ENCODE results near the gene CREB3L1. TPM values are rescaled to one million over a fixed set of nuclear protein-coding genes. Genes with fewer than 3 reads are reported as not detected.

The CREB3L1 gene
- total and polyA plus RNA-seq, 2 of the 13 experiments (the other 11 are each of a cell fraction or from before 2014, with no cell fraction given) = not detected

DNA sequence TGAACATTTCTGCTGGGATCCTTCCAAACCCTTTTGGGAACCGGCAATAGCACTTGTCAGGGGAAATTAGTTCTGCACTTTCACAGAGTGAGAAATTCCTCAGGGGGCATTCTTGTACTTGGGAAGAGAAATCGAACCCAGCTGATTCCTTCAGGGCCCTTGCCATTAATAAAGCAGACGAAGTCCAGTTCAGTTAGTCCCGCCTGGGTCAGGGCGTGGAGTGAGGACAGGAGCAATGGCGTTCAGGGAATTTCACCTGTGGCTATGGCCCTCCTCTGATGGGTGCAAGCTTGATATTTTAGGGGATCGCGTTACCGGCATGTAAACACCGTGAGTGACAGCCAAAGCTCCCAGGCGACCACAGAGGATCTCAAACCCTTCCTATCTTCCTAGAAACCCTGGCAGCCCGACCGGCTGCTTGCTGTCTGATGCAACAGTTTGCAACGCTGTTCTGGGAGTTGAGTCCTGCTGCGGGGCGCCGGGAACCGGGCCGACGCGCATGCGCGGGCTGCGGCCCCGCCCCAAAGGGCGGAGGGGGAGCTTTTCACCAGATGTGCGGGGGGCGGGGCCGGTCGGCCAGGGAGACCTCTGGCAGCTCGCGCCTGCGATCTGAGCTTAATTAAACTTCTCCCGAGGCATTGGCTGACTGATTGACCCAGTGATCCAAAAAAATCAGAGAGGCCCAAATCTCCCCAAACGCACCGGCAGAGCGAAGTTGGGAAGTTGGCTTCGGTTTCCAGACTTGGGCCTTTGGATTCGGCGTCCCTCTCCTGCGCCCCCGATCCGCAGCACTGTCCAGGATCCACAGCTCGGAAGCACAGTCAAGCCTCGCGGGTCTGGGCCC is 34.3 kb upstream of the CREB3L1 start (continued):
- TF ChIP-seq, protein P1, sequence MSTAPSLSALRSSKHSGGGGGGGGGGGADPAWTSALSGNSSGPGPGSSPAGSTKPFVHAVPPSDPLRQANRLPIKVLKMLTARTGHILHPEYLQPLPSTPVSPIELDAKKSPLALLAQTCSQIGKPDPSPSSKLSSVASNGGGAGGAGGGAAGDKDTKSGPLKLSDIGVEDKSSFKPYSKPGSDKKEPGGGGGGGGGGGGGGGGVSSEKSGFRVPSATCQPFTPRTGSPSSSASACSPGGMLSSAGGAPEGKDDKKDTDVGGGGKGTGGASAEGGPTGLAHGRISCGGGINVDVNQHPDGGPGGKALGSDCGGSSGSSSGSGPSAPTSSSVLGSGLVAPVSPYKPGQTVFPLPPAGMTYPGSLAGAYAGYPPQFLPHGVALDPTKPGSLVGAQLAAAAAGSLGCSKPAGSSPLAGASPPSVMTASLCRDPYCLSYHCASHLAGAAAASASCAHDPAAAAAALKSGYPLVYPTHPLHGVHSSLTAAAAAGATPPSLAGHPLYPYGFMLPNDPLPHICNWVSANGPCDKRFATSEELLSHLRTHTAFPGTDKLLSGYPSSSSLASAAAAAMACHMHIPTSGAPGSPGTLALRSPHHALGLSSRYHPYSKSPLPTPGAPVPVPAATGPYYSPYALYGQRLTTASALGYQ (CRISPR knock-in tag; IDR thresholded peaks at IDR 0.05) = 0 out of 2 replicates have a peak, but pooled peaks have one; percentile 67
- TF ChIP-seq, protein P2, sequence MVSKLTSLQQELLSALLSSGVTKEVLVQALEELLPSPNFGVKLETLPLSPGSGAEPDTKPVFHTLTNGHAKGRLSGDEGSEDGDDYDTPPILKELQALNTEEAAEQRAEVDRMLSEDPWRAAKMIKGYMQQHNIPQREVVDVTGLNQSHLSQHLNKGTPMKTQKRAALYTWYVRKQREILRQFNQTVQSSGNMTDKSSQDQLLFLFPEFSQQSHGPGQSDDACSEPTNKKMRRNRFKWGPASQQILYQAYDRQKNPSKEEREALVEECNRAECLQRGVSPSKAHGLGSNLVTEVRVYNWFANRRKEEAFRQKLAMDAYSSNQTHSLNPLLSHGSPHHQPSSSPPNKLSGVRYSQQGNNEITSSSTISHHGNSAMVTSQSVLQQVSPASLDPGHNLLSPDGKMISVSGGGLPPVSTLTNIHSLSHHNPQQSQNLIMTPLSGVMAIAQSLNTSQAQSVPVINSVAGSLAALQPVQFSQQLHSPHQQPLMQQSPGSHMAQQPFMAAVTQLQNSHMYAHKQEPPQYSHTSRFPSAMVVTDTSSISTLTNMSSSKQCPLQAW (CRISPR knock-in tag; IDR thresholded peaks at IDR 0.05) = peak; percentile 81
- TF ChIP-seq, protein P3, sequence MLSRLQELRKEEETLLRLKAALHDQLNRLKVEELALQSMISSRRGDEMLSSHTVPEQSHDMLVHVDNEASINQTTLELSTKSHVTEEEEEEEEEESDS (CRISPR knock-in tag; IDR thresholded peaks at IDR 0.05; ENCODE audit: borderline replicate concordance) = no peak
- TF ChIP-seq IKZF4 (CRISPR knock-in tag; IDR thresholded peaks at IDR 0.05; ENCODE audit: borderline replicate concordance, low read depth, not compliant biosample characterization) = no peak
- peak; percentile 77; the same call in 1 of the 2 replicates for TF ChIP-seq MTA1 (CRISPR knock-in tag; IDR thresholded peaks at IDR 0.05; ENCODE audit: borderline replicate concordance)
- TF ChIP-seq, protein P4, sequence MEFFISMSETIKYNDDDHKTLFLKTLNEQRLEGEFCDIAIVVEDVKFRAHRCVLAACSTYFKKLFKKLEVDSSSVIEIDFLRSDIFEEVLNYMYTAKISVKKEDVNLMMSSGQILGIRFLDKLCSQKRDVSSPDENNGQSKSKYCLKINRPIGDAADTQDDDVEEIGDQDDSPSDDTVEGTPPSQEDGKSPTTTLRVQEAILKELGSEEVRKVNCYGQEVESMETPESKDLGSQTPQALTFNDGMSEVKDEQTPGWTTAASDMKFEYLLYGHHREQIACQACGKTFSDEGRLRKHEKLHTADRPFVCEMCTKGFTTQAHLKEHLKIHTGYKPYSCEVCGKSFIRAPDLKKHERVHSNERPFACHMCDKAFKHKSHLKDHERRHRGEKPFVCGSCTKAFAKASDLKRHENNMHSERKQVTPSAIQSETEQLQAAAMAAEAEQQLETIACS (CRISPR knock-in tag; IDR thresholded peaks at IDR 0.05) = 0 out of 2 replicates have a peak, but pooled peaks have one; percentile 20
- TF ChIP-seq, protein P5, sequence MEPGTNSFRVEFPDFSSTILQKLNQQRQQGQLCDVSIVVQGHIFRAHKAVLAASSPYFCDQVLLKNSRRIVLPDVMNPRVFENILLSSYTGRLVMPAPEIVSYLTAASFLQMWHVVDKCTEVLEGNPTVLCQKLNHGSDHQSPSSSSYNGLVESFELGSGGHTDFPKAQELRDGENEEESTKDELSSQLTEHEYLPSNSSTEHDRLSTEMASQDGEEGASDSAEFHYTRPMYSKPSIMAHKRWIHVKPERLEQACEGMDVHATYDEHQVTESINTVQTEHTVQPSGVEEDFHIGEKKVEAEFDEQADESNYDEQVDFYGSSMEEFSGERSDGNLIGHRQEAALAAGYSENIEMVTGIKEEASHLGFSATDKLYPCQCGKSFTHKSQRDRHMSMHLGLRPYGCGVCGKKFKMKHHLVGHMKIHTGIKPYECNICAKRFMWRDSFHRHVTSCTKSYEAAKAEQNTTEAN (CRISPR knock-in tag; conservative IDR thresholded peaks at IDR 0.05) = no peak
- TF ChIP-seq ZNF430 (CRISPR knock-in tag; IDR thresholded peaks at IDR 0.05) = no peak
- TF ChIP-seq TARDBP (CRISPR knock-in tag; IDR thresholded peaks at IDR 0.05) = peak; percentile 48; the same call in 1 of the 2 replicates
- TF ChIP-seq ZBTB1 (CRISPR knock-in tag; IDR thresholded peaks at IDR 0.05; ENCODE audit: borderline replicate concordance) = no peak
- TF ChIP-seq, protein P6, sequence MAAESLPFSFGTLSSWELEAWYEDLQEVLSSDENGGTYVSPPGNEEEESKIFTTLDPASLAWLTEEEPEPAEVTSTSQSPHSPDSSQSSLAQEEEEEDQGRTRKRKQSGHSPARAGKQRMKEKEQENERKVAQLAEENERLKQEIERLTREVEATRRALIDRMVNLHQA (CRISPR knock-in tag; IDR thresholded peaks at IDR 0.05) = peak; percentile 100
- TF ChIP-seq SMARCC2 (IDR thresholded peaks at IDR 0.05) = no peak
- peak; percentile 67; the same call in 1 of the 2 replicates for TF ChIP-seq ZNF317 (CRISPR knock-in tag; IDR thresholded peaks at IDR 0.05)
- TF ChIP-seq NR1H2 (CRISPR knock-in tag; IDR thresholded peaks at IDR 0.05; ENCODE audit: borderline replicate concordance, low read depth) = no peak
- TF ChIP-seq ZNF446 (CRISPR knock-in tag; IDR thresholded peaks at IDR 0.05) = 0 out of 2 replicates have a peak, but pooled peaks have one; percentile 38
- TF ChIP-seq, protein P7, sequence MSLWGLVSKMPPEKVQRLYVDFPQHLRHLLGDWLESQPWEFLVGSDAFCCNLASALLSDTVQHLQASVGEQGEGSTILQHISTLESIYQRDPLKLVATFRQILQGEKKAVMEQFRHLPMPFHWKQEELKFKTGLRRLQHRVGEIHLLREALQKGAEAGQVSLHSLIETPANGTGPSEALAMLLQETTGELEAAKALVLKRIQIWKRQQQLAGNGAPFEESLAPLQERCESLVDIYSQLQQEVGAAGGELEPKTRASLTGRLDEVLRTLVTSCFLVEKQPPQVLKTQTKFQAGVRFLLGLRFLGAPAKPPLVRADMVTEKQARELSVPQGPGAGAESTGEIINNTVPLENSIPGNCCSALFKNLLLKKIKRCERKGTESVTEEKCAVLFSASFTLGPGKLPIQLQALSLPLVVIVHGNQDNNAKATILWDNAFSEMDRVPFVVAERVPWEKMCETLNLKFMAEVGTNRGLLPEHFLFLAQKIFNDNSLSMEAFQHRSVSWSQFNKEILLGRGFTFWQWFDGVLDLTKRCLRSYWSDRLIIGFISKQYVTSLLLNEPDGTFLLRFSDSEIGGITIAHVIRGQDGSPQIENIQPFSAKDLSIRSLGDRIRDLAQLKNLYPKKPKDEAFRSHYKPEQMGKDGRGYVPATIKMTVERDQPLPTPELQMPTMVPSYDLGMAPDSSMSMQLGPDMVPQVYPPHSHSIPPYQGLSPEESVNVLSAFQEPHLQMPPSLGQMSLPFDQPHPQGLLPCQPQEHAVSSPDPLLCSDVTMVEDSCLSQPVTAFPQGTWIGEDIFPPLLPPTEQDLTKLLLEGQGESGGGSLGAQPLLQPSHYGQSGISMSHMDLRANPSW (CRISPR knock-in tag; IDR thresholded peaks at IDR 0.05; ENCODE audit: borderline replicate concordance) = no peak
- TF ChIP-seq ZFP36 (IDR thresholded peaks at IDR 0.05; ENCODE audit: borderline replicate concordance, low read depth, low read length, partially characterized antibody) = no peak
